Duodenal mucosa (tissue), 2 donors: ENCODE results near the gene MAD2L1BP.
A peak's percentile ranks its signal among the peaks of the same experiment; 100 is the strongest.

ENCODE experiments used
- H3K27ac ChIP-seq: one replicate; pipeline ENCODE4 v1.7.0; 2013; ENCODE audit warnings: low read depth, low read length
- H3K27me3 ChIP-seq, 2 donors: one replicate each; pipeline ENCODE4 v1.7.0; 2013; ENCODE audit warnings: low read length in 2 of 2, control low read depth in 1 of 2; ENCODE audit not compliant: insufficient read depth in 2 of 2, control insufficient read depth in 1 of 2
- H3K36me3 ChIP-seq, 2 donors: one replicate each; pipeline ENCODE4 v1.7.0; 2013; ENCODE audit warnings: low read length in 2 of 2, control low read depth in 1 of 2; ENCODE audit not compliant: insufficient read depth in 2 of 2, control insufficient read depth in 1 of 2
- H3K4me1 ChIP-seq, 2 donors: one replicate each; pipeline ENCODE4 v1.7.0; 2013; ENCODE audit warnings: low read length in 2 of 2, control low read depth in 1 of 2; ENCODE audit not compliant: insufficient read depth in 2 of 2, control insufficient read depth in 1 of 2
- H3K4me3 ChIP-seq, 2 donors: one replicate each; pipeline ENCODE4 v1.7.0; 2013; ENCODE audit warnings: low read length in 2 of 2, low read depth in 1 of 2
- H3K9ac ChIP-seq, 2 donors: one replicate each; pipeline ENCODE4 v1.7.0; 2013; ENCODE audit warnings: low read length in 2 of 2, low read depth in 1 of 2
- H3K9me3 ChIP-seq, 2 donors: one replicate each; pipeline ENCODE4 v1.7.0; 2013; ENCODE audit warnings: low read length in 2 of 2, control low read depth in 1 of 2; ENCODE audit not compliant: control insufficient read depth in 1 of 2

MAD2L1BP gene

DNA sequence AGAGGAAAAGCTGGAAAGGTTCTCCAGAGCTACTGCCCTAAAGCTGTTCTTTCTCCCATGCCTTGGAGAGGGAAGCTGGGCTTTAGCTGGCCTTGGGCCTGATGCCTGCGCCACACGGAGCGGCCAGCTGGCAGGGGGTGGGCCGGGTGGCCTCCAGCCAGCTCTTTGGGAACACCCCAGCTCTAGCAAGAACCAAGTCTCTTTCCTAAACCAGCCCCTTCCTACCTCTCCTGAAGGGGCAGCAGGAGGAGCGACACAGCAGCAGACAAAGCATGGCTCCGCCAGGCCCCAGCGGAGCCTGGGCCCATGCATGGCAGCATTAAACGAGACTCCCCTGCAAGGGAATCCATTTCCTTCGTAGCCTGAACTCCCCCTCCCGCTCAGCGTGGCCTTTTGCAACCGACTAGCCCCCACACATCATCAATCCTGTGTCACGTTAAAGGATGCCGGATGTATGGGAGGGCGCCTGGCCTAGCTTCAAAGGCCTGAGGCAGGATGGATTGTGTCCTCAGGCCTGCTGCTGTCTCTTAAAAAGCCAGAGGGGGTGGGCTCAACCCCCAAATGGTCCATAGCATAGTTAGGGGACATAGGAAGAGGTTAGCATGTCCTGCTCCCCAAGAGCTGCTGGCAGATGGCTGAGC lies 37.9 kb downstream of the MAD2L1BP start:
- H3K36me3 ChIP-seq: peaks cover 67 to 76% of the 10 kb centered on the region in 2 donors
- H3K9ac ChIP-seq: no peak overlapping the region
- no peaks in the 10 kb centered on the region for H3K9me3 ChIP-seq
- H3K4me1 ChIP-seq: peaks cover 4 to 16% of the 10 kb centered on the region in 2 donors
- H3K27ac ChIP-seq: no peak overlapping the region
- no peak overlapping the region for H3K4me3 ChIP-seq
- no peaks in the 10 kb centered on the region for H3K27me3 ChIP-seq

DNA sequence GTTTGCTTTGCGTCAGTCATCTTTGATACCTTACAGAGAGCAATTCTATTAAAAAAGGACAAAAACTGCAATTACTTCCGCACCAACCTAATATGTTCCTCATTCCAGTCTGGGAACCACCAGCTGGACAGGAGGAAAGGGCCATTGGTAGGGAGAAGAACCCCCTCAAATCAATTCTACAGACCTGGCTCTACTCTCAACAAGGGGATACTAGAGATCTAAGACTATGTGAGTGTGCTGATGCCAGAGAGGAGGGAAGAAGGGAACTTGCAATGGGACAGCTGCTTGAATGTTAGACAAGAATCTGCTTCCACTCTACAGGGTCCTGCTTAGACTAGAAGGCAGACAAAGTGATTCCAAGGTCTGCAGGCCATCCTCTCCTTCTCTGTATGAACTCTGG lies 38.7 kb downstream of the MAD2L1BP start:
- no peaks in the 10 kb centered on the region for H3K27me3 ChIP-seq
- H3K9me3 ChIP-seq: no peaks in the 10 kb centered on the region
- H3K4me1 ChIP-seq: peaks cover 0 to 10% of the 10 kb centered on the region in 2 donors
- H3K4me3 ChIP-seq: no peak overlapping the region
- H3K27ac ChIP-seq: no peak overlapping the region
- H3K36me3 ChIP-seq: peaks cover 67 to 83% of the 10 kb centered on the region in 2 donors
- no peak overlapping the region for H3K9ac ChIP-seq

DNA sequence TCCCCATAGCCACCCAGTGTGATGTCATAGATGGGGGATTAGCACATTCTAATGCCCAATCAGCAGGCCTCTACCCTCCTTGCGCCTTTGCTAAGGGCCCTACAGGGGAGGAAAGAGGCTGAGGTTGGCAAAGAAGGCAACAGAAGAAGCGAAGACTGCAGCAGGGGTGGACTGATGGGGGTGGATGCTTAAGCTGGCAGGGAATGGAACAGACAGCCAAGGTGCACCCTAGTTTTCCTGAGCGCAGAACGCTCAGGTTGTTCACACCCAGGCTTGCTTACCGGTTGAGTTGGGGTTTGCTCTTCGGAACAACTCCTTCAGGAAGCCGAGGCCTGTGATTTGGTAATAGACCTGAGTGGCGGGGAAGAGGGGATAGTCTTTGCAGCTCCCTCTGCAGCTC lies 39.3 kb downstream of the MAD2L1BP start:
- peaks cover 0 to 4% of the 10 kb centered on the region in 2 donors for H3K4me1 ChIP-seq
- no peak overlapping the region for H3K27ac ChIP-seq
- H3K9ac ChIP-seq: no peak overlapping the region
- no peaks in the 10 kb centered on the region for H3K27me3 ChIP-seq
- no peaks in the 10 kb centered on the region for H3K9me3 ChIP-seq
- no peak overlapping the region for H3K4me3 ChIP-seq
- H3K36me3 ChIP-seq: peaks cover 69 to 88% of the 10 kb centered on the region in 2 donors

DNA sequence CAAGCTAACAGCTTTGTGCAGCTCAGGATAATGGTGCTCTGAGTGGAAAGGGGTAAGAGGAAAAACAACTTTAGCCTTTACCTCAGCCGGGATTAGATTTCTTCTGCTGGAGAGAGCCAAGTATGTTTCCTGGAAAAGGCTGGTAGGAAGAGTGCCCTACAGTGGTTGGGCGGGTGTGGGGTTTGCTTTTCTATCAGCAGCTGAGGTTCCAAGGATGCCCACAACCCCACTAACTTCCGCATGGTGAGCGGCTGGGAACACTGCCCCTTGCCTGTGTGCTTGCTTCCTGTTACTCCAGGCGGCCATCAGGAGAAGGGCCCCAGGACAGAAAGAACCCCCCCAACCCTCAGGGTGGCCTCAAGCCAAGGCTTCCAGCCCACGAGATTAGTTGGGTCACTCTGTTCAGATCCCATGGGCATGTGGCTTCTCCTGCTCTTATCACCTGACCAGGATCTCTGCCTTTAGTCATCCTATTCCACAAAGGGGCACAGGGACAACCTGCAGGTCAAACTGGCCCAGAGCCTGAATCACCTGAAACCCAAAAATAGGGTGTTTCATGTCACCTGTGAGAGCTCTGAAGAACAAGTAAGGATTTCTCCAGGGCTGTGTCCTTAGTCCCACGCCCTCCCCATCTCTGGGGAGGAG lies 41.4 kb downstream of the MAD2L1BP start:
- H3K27ac ChIP-seq: no peak overlapping the region
- H3K9ac ChIP-seq: no peak overlapping the region
- no peaks in the 10 kb centered on the region for H3K9me3 ChIP-seq
- no peaks in the 10 kb centered on the region for H3K27me3 ChIP-seq
- H3K36me3 ChIP-seq: peaks cover 55 to 79% of the 10 kb centered on the region in 2 donors
- H3K4me3 ChIP-seq: no peak overlapping the region
- H3K4me1 ChIP-seq: peaks cover 13 to 14% of the 10 kb centered on the region in 2 donors

DNA sequence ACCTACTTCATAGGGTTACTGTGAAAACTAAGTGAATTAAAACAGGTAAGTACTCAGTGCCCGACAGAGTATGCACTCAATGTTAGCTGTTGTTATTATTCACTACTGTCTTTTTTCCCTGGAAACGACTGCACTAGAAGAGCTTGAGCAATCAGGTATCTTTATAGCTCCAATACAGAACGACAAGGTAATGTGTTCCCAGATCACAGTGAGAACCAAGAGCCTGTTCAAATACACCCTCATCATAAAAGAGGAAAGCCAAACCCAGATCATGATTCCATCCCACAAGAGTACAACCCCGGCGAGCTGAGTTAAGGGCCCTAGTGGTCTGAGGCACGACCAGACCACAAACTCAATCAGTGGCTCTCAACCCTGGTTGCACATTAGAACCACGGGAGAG lies 42.1 kb downstream of the MAD2L1BP start:
- Histone ChIP-seq H3K27ac (no peak overlapping the region), H3K27me3 (no peaks in the 10 kb centered on the region), H3K36me3 (peaks cover 54 to 77% of the 10 kb centered on the region in 2 donors), H3K9me3 (no peaks in the 10 kb centered on the region), H3K4me1 (peaks cover 20% of the 10 kb centered on the region in 2 donors), H3K4me3 (no peak overlapping the region), H3K9ac (no peak overlapping the region)

DNA sequence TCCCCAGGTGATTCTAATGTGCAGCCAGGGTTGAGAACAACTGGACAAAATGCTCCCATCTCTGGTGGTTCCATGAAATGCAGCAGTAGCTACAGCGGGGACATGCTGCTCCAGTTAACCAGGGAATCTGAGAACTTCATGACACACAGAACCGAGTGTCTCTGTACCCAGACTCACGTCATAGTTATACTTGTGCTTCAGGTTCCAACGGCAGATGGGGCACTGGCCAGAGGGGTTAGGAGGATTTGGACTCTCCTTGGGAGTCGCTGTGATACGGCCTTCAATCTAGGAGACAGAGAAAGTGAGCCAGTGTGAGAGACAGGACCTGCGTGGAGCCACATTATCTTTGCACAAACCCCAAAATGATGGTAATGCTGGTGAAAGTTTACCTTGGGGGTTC lies 42.7 kb downstream of the MAD2L1BP start:
- Histone ChIP-seq H3K4me3 (no peak overlapping the region), H3K9ac (no peak overlapping the region), H3K27me3 (no peaks in the 10 kb centered on the region), H3K9me3 (no peaks in the 10 kb centered on the region), H3K4me1 (peaks cover 20 to 26% of the 10 kb centered on the region in 2 donors), H3K36me3 (peaks cover 52 to 74% of the 10 kb centered on the region in 2 donors), H3K27ac (no peak overlapping the region)

DNA sequence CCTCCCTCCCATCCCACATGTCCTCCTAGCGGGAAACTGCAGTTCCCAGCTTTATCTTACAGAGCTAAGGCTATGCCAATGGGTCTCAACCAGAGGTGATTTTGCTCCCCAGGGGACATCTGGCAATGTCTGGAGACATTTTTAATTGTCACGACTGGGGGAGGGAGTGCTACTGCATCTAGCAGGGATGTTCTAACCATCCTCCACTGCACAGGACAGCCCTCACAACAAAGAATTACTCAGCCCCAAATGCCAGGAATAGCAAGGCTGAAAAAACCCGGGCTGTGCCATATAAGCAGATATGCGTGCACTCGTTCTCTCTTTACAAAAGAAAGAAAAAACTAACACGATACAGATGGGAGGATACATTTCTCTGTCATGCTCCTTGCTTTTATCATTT lies 43.4 kb downstream of the MAD2L1BP start:
- Histone ChIP-seq H3K4me1 (peaks cover 25 to 32% of the 10 kb centered on the region in 2 donors), H3K27ac (no peak overlapping the region), H3K4me3 (no peak overlapping the region), H3K9ac (no peak overlapping the region), H3K27me3 (no peaks in the 10 kb centered on the region), H3K9me3 (no peaks in the 10 kb centered on the region), H3K36me3 (peaks cover 45 to 70% of the 10 kb centered on the region in 2 donors)

DNA sequence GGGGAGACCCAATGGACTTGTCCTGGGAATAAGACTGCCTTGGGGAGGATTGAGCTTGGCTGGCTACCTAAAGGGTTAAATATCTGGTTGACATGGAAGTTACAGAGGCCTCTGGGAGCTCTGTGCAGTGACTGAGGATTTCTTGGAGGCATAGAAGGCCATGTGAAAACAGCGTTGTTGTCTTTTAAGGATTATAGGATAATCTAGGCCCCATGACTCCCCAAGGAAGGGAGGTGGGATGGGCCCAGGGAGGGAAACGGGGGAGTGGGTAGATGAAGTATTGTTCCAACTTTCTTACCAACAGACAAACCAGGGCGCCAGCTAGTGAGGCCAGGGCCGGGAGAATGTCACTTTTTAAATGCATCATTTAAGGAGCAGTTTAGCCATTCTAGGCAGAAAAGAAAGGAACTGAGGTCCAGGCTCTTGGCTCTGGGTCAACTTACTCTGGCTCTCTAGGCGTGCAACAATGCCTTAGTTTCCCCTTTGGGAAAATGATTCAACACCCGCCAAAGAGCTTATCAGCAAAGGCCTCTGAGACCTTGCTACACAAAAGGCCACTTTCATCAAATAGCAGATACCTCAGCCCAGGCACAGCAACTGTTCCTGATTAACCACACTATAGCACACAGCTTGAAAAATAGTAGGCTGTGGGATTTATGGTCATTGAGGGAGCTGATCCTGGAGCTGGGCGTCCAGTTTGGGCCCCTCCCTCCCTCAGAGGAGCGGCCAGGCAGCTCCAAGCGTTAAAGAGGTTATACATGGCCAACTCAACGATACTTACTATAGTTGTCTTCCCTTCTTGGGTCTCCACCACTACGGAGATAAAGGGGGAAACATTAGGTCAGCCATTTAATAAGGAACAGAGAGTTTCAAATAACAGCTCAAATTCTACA lies 44.9 kb downstream of the MAD2L1BP start:
- H3K9me3 ChIP-seq: no peaks in the 10 kb centered on the region
- no peak overlapping the region for H3K4me3 ChIP-seq
- peaks cover 31 to 58% of the 10 kb centered on the region in 2 donors for H3K36me3 ChIP-seq
- H3K27me3 ChIP-seq: no peaks in the 10 kb centered on the region
- peaks cover 34 to 45% of the 10 kb centered on the region in 2 donors for H3K4me1 ChIP-seq
- no peak overlapping the region for H3K27ac ChIP-seq
- no peak overlapping the region for H3K9ac ChIP-seq

DNA sequence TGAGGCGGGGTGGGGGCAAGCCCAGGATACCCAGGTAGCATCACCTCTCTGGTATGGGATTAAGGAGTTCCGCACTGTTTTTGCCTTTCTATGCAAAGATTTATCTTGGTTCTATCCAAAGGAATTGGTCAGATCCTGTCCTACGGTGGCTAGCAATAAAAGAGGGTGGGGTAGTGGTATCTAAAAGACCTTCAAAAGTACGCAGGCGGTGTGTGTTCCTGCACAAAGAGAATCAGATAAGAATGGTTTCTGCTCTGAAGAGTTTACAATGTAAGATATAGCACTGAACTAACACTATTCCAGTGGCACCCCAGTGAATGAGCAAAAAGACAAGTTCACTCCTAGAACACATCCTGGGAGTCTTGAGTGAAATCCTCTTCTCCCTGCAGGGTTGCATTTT lies 45.7 kb downstream of the MAD2L1BP start:
- Histone ChIP-seq H3K4me1 (peaks cover 39 to 50% of the 10 kb centered on the region in 2 donors), H3K4me3 (peak overlapping the region in 1 of 2 donors; percentile 19), H3K9me3 (no peaks in the 10 kb centered on the region), H3K9ac (no peak overlapping the region), H3K27ac (no peak overlapping the region), H3K36me3 (peaks cover 26 to 51% of the 10 kb centered on the region in 2 donors), H3K27me3 (no peaks in the 10 kb centered on the region)
